ENCODE measurements around the gene ARHGAP12. TPM values are rescaled to one million over a fixed set of nuclear protein-coding genes. Genes with fewer than 3 reads are reported as not detected.

The ARHGAP12 gene
- total and polyA plus RNA-seq, 2 donors (not counting 3 experiments of a cell fraction or from before 2014, with no cell fraction given): 5.8 to 19.3 TPM

- TF ChIP-seq JUN (IDR thresholded peaks at IDR 0.05; ENCODE audit: borderline replicate concordance, insufficient read depth, insufficient read length, low read depth): no peak
- POLR2A ChIA-PET: interaction anchor here (0.5 kb wide), 1 partner anchor 366 kb away, joined by 3 read pairs; no protein-coding TSS in a partner anchor
- peaks cover 11% of the 10 kb centered on the region for H3K4me1 ChIP-seq (ENCODE audit: control insufficient read depth, extremely low read depth, insufficient read depth, low read length)
- dilution Hi-C loops (cut with MboI; ENCODE audit: extremely low pct_ligation_motif_present, low sequenced_read_pairs) (no loop called here), intact Hi-C loops (cut with micrococcal nuclease) (no loop called here)
- H3K9ac ChIP-seq (replicated peaks; ENCODE audit: extremely low read depth, insufficient read depth, low read length): no peak overlapping the region
- H2AFZ ChIP-seq (ENCODE audit: low read depth, low read length): no peak overlapping the region
- H4K20me1 ChIP-seq (replicated peaks; ENCODE audit: control insufficient read depth, extremely low read depth, insufficient read depth, low read length): no peaks in the 10 kb centered on the region
- H3K4me2 ChIP-seq (ENCODE audit: insufficient read depth, low read length): no peak overlapping the region
- CTCF ChIA-PET: no interaction called here
- no peaks in the 10 kb centered on the region for H3K36me3 ChIP-seq (ENCODE audit: control insufficient read depth in 2 of 2, extremely low read depth in 1 of 2, insufficient read depth in 2 of 2, low read length in 2 of 2)
- H3K9me3 ChIP-seq (replicated peaks; ENCODE audit: control insufficient read depth, insufficient read depth, low read length): no peaks in the 10 kb centered on the region
- no peak for FAIRE-seq
- no peak overlapping the region for H3K27ac ChIP-seq (ENCODE audit: insufficient read depth, low read depth, low read length)
- H3K4me3 ChIP-seq (replicated peaks in 1 of 3; ENCODE audit: insufficient read depth in 1 of 3, low read depth in 1 of 3, low read length in 3 of 3): no peak overlapping the region
- H3K9me1 ChIP-seq (replicated peaks; ENCODE audit: control insufficient read depth, extremely low read depth, insufficient read depth, low read length): no peaks in the 10 kb centered on the region
- H3K27me3 ChIP-seq (ENCODE audit: control insufficient read depth in 2 of 2, insufficient read depth in 2 of 2, low read length in 2 of 2): no peaks in the 10 kb centered on the region
- TSS peak; percentile 49 for BruUV-seq (replicated peaks)
- H3K79me2 ChIP-seq (ENCODE audit: control insufficient read depth, insufficient read depth, low read length): no peaks in the 10 kb centered on the region
- DNase-seq (ENCODE audit: low read depth, low spot score): no peak
These were observed 170.1 kb downstream of the ARHGAP12 start for GRCh38 chr10:31758495-31758894.

GRCh38 chr10:31757831-31758230 is 170.8 kb downstream of the ARHGAP12 start:
- intact Hi-C loops (cut with micrococcal nuclease): no loop called here
- Histone ChIP-seq H3K4me3 (replicated peaks in 1 of 3; ENCODE audit: insufficient read depth in 1 of 3, low read depth in 1 of 3, low read length in 3 of 3) (no peak overlapping the region), H3K9me1 (replicated peaks; ENCODE audit: control insufficient read depth, extremely low read depth, insufficient read depth, low read length) (no peaks in the 10 kb centered on the region), H4K20me1 (replicated peaks; ENCODE audit: control insufficient read depth, extremely low read depth, insufficient read depth, low read length) (no peaks in the 10 kb centered on the region), H3K4me1 (ENCODE audit: control insufficient read depth, extremely low read depth, insufficient read depth, low read length) (peaks cover 11% of the 10 kb centered on the region), H3K4me2 (ENCODE audit: insufficient read depth, low read length) (no peak overlapping the region), H3K79me2 (ENCODE audit: control insufficient read depth, insufficient read depth, low read length) (no peaks in the 10 kb centered on the region), H2AFZ (ENCODE audit: low read depth, low read length) (no peak overlapping the region), H3K9ac (replicated peaks; ENCODE audit: extremely low read depth, insufficient read depth, low read length) (no peak overlapping the region), H3K27me3 (ENCODE audit: control insufficient read depth in 2 of 2, insufficient read depth in 2 of 2, low read length in 2 of 2) (no peaks in the 10 kb centered on the region), H3K27ac (ENCODE audit: insufficient read depth, low read depth, low read length) (no peak overlapping the region), H3K9me3 (replicated peaks; ENCODE audit: control insufficient read depth, insufficient read depth, low read length) (no peaks in the 10 kb centered on the region), H3K36me3 (ENCODE audit: control insufficient read depth in 2 of 2, extremely low read depth in 1 of 2, insufficient read depth in 2 of 2, low read length in 2 of 2) (no peaks in the 10 kb centered on the region)
- FAIRE-seq (no peak), DNase-seq (ENCODE audit: low read depth, low spot score) (no peak)
- dilution Hi-C loops (cut with MboI; ENCODE audit: extremely low pct_ligation_motif_present, low sequenced_read_pairs): no loop called here
- ChIA-PET CTCF (no interaction called here), POLR2A (no interaction called here)
- TF ChIP-seq POLR2A (IDR thresholded peaks at IDR 0.05; ENCODE audit: low read depth, low read length): no peak
- BruUV-seq (replicated peaks): no TSS peak

Measured in endothelial cell of umbilical vein (primary cell).